Endometrial microvascular endothelial cells (primary cell): ENCODE measurements around the gene APAF1. TPM values are rescaled to one million over a fixed set of nuclear protein-coding genes. Genes with fewer than 3 reads are reported as not detected.

Source experiments
- in situ Hi-C: cut with HindIII; loops from 2 replicates; pipeline ENCODE4 v1.10.0; 2017; ENCODE audit warnings: low sequenced_read_pairs, low pct_unique_long_range_greater_than_20kb; ENCODE audit errors: inconsistent ontology term
- total RNA-seq: library from RNA; depleted of rRNA; stranded (reverse); fragments of >200 nt; gene quantifications from one replicate; pipeline ENCODE4 v1.2.3, GENCODE V29; 2015; ENCODE audit errors: inconsistent ontology term

APAF1 gene
- total RNA-seq, 1 donor from 2014 or later, result 13.8 TPM

- in situ Hi-C loops, result no loop called here
Measured at GRCh38 chr12:98656289-98657101, 11.4 kb downstream of the APAF1 start.

GRCh38 chr12:98660521-98660920 is 15.4 kb downstream of the APAF1 start:
- in situ Hi-C loops, result no loop called here

- in situ Hi-C loops, result no loop called here
Measured at GRCh38 chr12:98669751-98670150, 24.7 kb downstream of the APAF1 start.

- in situ Hi-C loops, result no loop called here
Measured at GRCh38 chr12:98671459-98671858, 26.4 kb downstream of the APAF1 start.

GRCh38 chr12:98674841-98675240 is 29.8 kb downstream of the APAF1 start:
- in situ Hi-C loops, result no loop called here

GRCh38 chr12:98678236-98678945 is 33.3 kb downstream of the APAF1 start:
- in situ Hi-C loops, result no loop called here

GRCh38 chr12:98678946-98679610 is 34.0 kb downstream of the APAF1 start:
- in situ Hi-C loops, result no loop called here

- in situ Hi-C loops, result no loop called here
Measured at GRCh38 chr12:98679611-98680005, 34.5 kb downstream of the APAF1 start.

- in situ Hi-C loops, result no loop called here
Measured at GRCh38 chr12:98684199-98684598, 39.1 kb downstream of the APAF1 start.

- in situ Hi-C loops, result no loop called here
Measured at GRCh38 chr12:98686603-98687002, 41.5 kb downstream of the APAF1 start.

GRCh38 chr12:98691351-98691750 is 46.3 kb downstream of the APAF1 start:
- in situ Hi-C loops, result no loop called here

GRCh38 chr12:98696036-98696646 is 51.1 kb downstream of the APAF1 start:
- in situ Hi-C loops, result no loop called here

- in situ Hi-C loops, result no loop called here
Measured at GRCh38 chr12:98697209-98697608, 52.1 kb downstream of the APAF1 start.

- in situ Hi-C loops, result no loop called here
Measured at GRCh38 chr12:98698603-98699463, 53.7 kb downstream of the APAF1 start.

- in situ Hi-C loops, result no loop called here
Measured at GRCh38 chr12:98699586-98699985, 54.5 kb downstream of the APAF1 start.

GRCh38 chr12:98701166-98701565 is 56.1 kb downstream of the APAF1 start:
- in situ Hi-C loops, result no loop called here

GRCh38 chr12:98709022-98709421 is 63.9 kb downstream of the APAF1 start:
- in situ Hi-C loops, result no loop called here

- in situ Hi-C loops, result no loop called here
Measured at GRCh38 chr12:98714426-98714825, 69.3 kb downstream of the APAF1 start.
